ENCODE measurements around the gene NGFR.
A peak's percentile ranks its signal among the peaks of the same experiment; 100 is the strongest.
"Not testable (repeated sequence)": the region's sequence is repeated elsewhere in the genome, so short reads cannot be mapped to it uniquely, and the experiment has no call there.

NGFR gene

DNA sequence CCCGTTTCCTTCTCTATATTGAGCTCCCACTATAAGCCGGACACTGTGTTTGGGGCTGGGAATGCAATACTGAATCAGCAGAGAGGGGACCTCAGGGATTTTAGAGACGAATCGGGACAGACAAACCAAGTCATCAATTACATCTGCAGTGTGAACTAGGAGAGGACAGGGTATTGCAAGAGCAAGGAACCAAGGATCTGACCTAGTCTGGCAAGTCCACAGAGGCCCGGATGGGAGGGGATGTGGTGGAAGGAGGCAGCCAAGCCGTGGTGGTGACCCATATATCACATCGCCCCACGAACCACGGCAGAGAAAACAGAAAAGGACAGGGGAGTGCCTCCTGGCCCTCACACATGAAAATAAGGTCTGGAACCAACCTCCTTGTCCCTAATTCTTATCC is 52.5 kb downstream of the NGFR start:
- DNase-seq, result no peak

DNA sequence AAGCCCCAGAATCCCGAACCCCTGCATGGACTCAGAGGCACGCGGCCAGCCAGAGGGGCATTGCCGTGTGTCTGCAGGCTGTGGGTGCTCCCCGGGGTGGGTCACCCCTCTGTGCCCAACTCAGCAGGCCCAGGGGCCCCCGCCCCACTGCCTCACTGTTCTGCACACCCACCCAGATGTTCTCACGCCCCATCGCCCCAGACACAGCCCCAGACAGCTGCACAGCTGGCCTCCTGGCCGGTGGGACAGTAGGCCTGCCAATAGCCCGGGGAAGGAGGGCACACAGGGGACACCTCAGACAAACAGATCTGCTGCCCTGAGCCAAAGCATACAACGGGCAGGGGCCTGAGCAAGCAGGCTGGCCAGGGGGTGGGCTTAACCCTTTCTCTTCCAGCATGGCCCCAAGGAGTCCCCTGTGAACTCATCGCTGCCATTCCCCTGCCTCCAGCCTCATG is 53.0 kb downstream of the NGFR start:
- no peak for DNase-seq

DNA sequence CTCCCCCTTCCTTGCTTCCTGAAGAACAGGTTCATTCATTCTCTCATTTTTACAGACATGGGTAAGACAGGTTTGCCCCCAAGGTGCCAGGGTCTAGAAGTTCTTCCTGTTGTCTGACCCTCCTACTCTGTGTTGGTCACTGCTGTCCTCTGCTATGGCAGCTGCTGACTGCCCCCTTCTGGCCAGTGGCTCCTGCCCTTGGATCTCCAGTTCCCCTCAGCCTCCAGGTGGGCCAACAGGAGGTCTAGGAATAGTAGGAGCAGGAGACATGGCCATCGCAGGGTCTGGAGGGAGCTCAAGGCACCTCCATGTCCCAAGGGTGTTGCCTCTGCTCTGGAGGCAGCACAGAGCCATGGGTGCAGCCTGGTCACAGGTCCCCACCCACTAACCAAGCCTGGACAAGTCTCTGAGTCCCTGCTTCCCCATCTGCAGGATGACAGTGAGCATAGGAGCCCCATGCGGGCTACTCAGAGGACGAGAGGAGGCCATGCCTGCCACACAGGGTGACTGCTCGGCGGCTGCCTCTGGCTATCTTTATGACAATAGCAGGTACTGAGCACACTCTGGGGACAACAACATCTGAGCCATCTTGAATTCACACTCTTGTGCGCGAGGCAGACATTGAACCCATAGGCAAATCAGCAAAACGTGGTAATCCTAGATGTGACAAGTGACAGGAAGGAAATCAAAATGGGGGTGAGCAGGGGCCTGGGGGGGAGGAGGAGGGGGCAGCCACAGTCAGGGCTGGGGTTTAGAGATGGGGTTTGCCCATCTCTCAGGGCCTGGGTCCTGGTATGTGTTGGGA is 53.6 kb downstream of the NGFR start:
- no peak for DNase-seq

DNA sequence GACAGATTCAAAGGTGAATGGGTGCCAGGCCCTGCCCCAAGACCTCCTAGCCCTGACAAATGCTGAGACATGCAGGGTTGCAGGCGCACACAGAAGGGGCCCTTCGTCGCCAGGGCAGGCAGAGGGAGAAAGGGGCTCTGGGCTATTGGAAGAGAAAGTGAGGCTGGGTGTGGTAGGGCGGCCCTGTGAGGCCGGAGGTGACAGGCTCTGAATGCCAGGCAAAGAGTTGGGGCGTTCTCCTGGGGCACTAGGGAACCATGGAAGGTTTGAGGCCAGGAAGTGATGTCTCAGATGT is 54.2 kb downstream of the NGFR start:
- DNase-seq, result no peak

DNA sequence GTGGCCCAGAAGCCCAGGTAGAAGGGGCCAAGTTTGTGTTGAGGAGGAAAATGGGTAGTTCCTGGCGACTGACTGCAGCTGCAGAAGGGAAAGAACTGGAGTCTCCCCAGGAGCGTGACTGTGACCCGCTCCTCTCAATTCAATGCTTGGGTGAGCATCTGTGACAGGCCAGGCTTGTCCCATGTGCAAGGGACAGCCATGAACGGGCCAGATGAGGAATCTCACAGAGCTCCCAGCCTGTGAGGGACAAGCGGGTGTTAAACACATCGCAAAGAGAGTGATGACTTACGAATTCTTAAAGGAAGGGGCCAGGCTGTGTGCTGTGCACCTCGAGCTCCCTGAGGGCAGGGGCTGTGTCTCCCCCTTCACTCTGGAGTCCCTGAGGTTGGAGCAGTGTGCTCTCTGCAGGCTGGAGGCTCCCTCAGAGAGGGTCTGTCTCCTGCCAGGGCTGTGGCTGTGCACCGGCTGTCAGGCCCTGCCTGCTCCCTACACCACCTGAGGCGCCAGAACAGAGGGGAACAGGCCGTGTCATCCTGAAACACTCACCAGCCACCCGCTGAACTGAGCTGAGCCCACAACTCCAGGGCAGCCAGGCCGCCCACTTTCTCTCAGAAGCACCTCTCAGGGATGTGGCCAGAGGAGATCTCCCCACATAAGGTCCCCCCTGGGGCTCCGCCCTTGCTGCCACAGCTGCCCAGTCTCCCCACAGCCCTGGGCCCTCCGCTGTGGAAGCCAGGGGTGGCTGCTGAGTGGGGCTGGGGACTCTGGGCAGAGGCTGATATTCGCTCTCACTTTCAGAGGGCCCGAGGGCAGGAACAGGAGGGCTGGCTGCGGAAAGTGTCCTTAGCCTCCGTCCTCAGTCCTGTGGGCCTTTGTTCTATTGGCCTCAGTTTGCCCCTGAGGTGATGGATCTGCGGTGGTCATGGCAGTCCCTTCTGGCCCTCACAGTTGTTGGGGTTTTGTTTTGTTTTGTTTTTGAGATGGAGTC is 54.9 kb downstream of the NGFR start:
- no peak for DNase-seq

DNA sequence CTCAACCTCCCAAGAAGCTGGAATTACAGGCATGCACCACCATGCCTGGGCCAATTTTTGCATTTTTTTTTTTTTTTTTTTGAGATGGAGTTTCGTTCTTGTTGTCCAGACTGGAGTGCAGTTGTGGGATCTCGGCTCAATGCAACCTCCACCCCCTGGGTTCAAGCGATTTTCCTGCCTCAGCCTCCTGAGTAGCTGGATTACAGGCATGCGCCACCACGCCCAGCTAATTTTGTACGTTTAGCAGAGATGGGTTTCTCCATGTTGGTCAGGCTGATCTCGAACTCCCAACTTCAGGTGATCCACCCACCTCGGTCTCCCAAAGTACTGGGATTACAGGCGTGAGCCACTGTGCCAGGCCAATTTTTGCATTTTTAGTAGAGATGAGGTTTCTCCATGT is 55.7 kb downstream of the NGFR start:
- DNase-seq, result not testable (repeated sequence)

DNA sequence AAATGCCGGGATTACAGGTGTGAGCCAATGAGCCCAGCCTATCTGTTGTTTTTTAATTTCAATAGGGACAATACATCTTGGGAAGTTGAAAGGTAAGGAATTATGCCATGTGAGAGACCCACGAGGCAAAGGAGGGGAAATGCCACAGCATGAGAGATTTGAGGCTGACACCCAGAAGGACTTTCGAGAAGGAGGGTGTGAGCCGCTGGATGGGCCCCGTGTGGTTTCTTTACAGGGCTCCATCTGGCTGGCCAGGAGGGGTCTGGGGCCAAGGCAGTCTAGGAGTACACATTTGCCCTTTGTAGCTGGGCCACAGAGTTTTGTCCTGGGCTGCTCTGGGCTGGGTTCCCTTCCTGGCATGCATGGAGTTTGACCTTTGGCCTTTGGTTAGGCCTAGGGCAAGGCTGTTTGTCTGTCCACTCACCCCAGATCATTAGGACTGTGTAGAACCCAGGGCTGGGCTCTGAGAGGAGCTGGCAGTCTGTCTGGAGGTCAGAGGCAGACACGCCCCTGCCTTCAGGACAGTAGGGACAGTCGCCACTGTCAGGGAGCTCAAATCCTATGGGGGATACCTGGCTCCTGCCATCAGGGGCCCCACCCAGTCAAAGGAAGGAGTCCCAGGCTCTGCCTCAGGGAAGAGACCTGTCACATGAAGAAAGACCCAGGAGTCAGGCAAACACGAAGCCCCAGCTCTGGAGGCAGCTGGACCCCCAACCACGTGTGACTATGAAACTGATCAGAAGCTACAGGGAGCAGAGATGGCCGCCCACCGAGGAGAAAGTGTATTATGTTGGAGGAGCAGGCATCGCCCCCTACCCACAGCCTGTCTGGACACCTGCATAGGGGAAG is 56.4 kb downstream of the NGFR start:
- no peak for DNase-seq

DNA sequence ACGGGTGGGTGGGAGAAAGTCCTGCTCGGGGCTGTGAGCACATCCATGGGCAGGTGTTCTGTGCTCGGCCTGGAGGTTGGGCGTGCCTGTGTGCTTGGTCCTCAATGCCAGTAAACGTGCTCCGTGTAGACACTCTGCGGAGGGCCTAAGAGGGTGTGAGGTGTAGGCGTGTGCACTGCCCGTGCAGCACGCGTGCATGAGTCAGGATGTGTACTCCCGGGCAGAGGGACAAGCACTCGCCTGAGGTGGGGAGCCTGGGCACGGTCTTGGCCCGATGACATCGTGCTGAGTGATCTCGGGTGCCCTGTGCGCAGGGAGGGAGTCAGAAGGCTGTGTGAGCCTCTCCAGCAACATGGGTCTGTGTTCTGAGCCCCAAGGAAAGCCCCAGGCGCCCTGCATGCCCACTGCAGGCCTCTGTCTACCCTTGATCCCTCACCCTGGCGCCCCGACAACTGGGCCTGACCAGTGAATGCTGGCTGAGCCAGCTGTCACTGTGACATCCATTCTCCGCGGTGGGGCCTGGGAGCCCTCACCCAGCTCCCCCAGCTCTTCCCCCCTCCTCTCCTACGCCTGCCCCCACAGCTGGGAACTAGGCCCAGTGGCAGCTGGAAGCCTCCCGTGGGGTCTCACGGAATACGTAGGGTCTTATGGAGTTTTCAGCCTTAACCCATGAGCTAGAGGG is 57.1 kb downstream of the NGFR start:
- no peak for DNase-seq

DNA sequence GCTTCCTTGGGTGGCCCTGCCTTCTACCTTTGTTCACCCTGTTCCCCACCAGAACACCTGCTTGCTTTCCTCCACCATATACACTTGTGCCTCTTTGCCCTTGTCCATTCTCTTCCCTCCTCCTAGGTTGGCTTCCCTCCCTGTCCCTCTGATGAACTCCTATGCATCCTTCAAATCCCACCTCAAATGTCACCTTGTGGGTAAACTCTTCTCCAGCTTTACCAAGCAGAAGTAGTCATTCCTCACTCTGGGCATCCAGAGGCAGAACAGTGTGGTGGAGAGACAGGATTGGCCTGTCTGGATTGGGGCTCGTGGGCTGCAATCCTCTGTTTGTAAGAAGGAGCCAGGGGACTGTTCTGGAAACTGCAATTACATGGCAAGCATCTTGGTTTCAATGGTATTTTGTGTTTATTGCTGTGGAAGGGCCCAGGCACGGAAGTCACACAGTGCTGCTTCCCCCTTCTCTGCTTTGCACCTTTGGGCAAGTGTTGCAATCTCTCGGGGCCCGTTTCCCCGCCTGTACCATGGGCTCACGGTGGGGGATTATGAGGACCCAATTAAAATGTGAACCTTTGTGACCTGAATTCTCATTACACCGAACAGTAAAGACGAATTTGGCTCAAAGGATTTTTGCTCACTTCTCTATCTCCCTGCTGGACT is 58.7 kb downstream of the NGFR start:
- DNase-seq, result no peak

DNA sequence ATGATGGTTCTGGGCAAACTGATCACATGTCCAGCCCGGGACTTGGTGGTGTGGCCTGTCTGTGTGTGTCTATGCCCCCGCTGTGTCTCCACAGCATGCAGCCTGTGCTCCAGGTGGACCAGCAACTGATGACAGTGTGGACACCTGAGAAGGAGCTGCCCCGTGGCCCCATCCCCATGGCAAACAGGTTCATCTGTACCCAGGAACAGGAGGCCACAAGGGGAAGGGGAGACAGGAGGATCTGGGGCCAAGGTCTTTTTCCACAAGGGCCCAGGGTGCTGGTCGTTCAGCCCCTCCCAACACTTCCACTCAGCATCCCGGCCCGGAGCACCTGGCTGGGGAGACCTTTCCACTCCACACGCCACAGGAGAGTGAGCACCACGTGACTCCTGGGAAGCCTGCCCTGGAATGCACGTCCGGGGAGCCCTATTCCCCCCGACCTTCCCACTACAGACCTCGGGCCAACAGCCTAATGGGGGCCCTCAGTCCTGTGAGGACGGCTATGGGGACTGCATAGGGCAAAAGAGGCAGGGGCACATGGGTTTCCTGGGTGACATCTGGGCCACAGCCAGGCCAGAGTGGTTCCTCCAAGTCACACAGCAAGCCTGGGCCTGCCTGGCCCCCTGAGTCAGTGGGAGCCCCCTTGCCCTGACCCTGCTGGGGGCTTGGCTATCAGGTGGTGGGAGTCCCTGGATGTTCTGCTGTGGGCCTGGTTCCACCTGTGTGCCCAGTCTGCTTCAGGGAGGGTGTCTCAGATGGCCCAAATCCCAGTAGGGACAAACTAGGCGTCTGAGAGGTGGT is 59.8 kb downstream of the NGFR start:
- no peak for DNase-seq

DNA sequence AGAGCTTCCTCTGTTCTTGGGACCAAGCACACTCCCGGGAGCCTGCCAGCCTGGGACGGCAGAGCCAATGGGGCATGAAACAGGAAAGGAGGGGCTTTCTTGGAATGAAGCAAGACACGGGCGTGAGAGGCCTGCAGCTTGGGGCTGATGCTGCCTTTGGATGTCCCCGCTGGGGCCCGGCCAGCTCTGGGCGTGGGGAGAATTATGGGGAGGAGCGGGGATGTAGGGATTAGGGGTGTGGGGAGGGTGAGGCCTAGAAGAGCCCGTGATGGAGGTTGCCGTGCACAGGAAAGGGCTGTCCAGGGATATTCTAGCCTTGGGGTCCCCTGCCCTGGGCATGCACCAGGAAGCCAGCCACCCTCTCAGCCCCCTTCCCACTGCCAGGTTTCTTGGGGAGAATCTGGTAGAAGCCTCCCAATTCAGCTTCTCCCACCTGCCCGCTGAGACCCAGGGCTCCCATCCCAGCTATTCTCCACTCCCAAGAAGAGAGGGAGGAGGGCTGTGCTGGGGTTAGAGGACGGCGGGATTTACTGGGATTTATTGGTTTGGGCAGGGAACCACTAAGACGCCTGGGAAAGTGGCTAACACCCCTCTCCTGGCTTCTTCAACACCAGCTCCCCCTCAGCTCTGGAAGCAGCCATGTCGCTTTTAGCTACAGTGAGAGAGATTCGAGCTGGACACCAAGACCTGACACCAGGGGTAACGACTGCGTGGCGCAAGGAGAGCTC is 60.6 kb downstream of the NGFR start:
- no peak for DNase-seq

DNA sequence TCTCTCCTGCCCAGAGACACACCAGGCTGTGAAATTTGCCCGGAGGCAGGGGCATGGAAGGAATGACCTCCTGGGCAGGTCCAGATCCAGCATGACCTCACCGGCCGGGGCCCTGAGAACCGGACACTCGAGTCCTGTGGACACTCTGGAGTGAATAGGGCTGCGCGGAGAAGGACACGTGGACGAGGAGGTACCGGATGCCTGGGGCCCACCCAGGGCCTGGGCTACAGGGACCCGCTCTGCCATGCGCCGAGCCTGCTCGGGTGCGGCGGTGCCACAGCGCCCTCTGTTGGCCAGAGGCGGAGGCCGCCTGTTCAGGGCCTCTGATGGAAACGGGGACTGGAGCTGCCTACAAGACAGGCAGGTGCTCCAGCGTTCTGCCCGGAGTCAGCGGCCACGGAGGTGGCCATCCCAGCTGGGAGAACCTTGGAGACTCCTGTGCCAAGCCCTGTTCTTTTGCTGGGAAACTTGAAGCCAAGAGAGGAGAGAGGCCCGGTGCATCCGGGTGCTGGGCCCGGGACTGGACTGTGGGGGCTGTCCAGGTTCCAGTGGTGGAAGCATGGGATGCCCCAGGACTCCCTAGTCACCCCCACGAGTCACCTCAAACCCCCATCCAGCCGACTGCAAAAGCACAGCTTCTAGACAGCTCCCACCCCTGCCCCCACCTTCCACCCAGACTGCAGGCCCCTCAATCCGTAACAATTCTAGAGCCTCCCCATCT is 61.3 kb downstream of the NGFR start:
- DNase-seq, result peak in 1 of 2 experiments; percentile 36

DNA sequence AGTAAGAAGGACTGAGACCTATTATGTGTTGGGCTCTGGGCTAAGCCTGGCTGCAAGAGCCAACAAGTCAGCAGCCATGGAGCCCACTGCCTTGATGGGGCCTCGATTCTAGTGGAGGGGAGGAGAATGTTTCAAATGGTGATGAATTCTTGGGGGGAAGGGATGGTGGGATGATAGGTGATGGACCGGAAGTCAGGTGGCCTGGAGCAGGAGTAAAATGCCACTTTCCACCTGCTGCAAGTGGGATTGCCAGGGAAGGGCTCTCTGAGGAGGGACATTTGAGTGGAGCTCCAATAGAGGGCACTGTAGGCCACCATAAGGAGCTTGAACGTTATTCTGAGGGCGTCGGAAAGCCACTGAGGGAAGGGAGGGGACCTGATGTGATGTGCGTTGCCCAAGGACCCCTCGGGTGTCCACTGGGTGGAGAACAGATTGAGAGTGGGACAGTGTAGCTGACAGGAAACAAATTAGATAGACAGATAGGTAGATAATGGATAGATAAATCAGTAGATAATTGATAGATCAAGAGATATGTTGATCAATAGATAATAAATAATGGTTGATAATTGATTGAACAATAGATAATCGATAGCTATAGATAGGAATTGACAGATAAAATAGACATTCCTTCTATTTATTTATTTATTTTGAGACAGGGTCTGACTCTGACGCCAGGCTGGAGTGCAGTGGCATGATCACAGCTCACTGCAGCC is 62.4 kb downstream of the NGFR start:
- peak in 1 of 2 experiments; percentile 60 for DNase-seq
